GM20431 (cell line): ENCODE measurements around the gene GPR17.

ENCODE experiments used
- in situ Hi-C: fragments of 300-500 bp; cut with MseI, MboI; formaldehyde crosslinking; loops from one replicate; pipeline ENCODE4 v1.15.0; 2020; ENCODE audit warnings: low sequenced_read_pairs; ENCODE audit not compliant: unreplicated experiment

GPR17 gene, protein sequence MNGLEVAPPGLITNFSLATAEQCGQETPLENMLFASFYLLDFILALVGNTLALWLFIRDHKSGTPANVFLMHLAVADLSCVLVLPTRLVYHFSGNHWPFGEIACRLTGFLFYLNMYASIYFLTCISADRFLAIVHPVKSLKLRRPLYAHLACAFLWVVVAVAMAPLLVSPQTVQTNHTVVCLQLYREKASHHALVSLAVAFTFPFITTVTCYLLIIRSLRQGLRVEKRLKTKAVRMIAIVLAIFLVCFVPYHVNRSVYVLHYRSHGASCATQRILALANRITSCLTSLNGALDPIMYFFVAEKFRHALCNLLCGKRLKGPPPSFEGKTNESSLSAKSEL

DNA sequence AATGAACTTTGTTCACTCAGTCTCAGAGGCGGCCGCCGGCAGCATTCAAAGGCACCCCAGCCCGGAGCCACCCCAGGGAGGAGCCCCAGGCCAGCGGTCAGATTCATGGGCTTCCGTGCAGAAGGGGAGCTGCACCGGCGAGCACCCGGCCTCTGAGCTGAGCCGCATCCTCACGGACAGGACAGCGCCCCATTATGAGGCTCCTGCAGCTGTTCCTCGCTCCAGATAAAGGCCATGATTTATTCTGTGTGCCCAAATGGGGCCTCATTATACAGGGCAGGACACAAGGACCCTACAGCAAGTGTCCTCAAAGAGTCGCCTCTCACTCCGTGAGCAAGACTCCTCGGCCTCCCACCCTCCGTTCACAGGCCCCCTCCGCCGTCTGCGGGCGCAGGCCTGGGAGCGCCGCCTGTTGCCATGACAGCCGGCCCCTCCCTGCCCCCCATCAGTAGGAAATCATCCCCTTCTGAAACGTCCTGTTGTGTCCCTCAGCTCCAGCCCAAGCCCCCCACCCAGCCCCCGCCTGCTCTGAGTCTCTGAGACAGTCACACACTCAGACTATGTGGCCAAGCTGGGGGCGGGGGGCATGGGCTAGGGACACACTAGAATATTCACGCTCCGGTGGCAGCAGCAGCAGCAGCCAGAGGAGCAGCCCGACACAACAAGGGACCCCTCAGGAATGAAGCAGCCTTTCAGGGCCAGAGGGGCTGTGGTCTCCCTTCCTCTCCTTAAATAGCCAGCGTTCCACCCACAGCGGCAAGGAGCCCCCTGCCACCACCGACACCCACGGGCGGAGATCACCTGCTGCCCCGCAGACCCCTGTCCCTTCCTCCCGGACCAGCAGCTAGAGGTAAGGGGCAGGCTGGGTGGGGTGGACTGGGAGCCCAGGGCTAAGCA lies at the start of gene GPR17:
Gene GPR17 (plus strand): TSS at position 759 of the 897 bp plus-strand sequence. CDS start 4,583 bp downstream, outside the sequence.
- in situ Hi-C loops: no loop called here

DNA sequence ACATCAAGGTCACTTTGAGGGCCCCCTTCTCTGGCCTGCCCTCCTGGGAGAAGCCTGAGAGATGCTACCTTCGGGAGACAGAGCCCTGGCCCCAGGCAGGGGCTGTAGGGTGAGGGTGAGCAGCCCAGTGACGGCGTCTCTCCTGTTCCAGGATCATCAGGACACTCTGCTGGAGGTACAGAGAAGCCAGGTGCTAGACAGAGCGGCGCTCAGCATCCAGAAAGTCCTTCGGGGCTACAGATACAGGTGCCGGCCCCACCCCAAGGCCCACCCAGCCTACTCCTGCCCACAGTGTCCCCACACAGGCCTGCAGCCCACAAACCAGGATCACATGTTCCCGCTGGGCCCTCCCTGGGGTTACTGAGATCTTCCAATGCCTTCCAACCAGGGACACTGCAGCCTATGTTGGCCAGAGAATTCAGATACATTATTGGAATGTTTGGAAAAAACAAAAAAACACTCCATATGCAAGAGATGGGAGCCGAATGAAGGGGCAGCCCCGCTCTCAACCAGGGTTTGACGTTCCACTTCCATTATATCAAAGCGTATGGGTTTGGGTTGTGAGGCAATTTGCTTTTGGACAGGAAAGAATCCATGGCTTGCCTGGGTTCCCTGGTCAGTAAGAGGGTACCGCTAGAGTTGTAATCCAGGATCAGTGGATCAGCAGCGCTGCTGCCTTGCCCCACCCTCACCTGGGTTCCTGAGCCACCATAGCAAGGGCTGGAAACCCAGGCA lies 49.5 kb upstream of the GPR17 start:
- in situ Hi-C loops: no loop called here

DNA sequence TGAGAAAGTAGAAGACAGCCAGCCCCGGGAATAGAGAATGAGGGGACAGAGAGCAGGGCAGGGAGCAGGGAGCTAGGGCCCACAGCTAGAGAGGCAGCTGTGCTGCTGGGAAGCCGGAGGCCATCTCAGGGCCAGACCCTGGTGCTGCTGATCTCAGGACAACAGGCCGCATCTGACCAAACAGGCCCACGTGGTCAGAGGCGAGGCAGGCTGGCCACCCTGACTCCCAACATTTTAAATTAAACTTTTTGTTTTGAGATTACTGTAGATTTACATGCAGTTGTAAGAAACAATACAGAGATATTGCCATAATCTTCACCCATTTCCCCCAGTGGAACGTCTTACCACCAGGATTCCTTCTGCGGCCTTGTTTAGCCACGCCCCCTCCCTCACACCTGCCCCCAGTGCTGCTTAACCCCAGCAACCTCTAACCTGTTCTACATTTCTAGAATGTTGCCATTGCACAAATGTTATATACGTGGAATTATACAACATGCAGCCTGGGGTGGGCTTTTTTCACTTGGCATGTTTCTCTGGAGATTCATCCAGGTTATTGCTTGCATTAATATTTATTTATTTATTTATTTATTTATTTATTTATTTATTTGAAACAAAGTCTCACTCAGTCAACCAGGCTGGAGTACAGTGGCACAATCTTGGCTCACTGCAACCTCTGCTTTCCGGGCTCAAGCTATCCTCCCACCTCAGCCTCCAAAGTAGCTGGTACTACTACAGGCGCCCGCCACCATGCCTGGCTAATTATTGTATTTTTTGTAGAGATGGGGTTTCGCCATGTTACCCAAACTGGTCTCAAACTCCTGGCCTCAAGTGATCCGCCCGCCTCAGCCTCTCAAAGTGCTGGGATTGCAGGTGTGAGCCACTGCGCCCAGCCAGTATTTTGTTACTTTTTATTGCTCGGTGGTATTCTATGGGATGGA lies 48.6 kb upstream of the GPR17 start:
- in situ Hi-C loops: no loop called here

DNA sequence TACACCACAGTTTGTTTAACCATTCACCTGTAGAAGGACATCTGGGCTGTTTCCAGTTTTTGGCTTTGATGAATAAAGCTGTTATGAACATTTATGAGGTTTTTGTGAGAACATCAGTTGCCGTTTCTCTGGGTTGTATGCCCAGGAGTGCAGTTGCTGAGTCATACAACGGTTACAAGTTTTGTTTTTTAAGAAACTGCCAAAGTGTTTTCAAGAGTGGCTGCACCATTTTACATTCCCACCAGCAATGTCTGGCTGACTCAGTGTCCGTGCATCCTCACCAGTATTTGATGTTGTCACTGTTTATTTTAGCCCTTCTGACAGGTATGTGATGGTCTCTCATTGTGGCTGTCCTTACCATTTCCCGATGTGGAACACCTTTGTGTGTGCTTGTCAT lies 48.0 kb upstream of the GPR17 start:
- in situ Hi-C loops: no loop called here

DNA sequence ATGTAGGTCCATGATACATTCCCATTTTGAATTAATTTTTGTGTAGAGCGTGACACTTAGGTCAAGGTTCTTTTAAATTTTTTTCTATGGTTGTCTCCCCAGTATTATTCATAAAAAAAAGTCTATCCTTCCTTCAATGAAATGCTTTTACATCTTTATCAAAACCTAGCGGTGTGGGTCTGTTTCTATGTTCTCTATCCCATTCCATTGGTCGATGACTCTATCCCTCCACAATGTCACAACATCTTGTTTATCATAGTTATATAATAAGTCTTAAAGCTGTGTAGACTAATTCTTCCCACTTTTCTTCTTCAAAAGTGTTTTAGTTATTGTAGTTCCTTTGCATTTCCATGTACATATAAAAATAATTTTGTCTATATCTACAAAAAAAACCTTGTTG lies 47.2 kb upstream of the GPR17 start:
- in situ Hi-C loops: no loop called here

DNA sequence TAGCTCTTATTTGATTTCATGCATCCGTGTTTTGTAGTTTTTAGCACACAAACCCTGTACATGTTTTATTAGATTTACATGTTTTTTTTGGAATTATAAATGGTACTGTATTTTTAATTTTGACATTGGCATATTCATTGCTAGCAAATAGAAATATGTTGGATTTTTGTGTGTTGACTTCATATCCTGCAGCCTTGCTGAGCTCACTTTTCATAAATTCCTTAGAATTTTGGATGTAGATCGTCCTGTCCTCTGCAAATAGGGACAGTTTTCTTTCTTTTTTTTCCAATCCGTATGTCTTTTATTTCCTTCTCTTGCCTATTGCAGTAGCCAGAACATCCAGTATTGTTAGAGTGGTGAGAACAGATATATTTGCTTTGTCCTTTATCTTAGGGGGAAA lies 46.7 kb upstream of the GPR17 start:
- in situ Hi-C loops: no loop called here

DNA sequence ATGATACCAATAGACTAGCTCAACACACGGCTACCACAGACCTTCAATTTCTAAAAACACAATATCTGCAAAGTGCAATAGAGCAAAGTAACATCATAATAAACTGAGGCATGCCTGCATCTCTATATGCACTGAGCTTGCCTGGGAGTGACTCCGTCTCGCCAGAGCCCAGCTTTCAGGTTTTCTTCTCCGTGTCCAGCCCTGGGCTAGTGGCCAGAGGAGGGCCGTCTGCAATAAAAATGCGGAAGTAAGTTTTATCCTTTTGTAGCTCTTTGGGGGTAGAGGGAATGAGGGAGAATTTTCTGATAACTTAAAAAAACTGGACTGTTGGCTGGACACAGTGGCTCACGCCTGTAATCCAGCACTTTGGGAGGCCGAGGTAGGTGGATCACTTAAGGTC lies 41.0 kb upstream of the GPR17 start:
- in situ Hi-C loops: no loop called here

DNA sequence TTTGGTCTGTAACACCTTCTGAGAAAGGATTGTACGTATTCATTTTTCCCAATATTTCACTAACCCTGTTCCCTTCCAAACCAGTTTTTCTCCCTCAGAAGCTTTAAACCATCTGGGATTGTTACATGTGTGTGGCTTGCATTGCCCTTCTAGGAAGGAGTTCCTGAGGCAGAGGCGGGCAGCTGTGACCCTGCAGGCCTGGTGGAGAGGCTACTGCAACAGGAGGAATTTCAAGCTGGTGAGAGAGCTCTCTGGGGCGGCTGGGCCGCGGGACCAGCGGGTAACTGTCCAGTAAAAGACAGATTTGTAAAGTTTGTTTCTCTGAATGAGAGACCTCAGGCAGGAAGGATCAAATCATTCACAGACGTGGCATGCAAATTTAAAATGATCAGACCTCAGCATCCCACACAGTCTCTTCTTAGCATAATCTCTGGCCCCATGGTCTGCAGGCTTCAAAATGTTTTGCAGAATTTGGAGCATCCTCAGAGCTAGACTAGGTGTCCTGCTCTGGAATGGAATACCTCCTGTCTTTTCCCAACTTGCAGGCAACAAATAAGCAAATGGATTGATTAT lies 40.2 kb upstream of the GPR17 start:
- in situ Hi-C loops: no loop called here

DNA sequence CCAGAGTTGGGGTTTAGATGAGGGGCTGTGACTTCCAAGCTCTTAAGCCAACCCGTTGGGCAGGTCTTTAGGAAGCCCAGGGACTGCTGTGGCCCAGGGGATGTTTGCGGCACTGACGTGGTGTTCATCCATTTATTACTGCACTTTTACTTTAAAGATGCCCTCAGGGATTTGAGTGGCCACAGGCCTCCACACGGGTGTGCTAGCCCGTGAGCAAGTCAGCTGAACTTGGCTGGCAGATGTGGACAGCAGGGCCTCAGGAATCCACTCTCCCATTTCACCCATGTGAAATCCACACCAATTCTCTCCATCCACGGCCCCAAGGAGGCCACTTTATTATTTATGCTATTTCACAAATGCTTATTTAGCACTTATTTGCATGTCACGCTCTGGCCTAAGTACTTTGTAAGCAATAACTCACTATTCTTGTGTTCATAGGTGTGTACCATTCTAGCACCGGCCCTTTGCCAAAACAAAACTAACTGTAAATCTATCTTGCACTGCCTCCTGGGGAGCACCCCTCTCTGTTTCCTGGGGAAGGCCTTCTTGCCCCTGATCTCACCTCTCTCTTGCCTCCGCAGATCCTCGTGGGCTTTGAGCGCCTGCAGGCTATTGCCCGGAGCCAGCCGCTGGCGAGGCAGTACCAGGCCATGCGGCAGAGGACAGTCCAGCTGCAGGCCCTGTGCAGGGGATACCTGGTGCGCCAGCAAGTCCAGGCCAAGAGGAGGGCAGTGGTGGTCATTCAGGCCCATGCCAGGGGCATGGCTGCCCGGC lies 39.1 kb upstream of the GPR17 start:
- in situ Hi-C loops: no loop called here

DNA sequence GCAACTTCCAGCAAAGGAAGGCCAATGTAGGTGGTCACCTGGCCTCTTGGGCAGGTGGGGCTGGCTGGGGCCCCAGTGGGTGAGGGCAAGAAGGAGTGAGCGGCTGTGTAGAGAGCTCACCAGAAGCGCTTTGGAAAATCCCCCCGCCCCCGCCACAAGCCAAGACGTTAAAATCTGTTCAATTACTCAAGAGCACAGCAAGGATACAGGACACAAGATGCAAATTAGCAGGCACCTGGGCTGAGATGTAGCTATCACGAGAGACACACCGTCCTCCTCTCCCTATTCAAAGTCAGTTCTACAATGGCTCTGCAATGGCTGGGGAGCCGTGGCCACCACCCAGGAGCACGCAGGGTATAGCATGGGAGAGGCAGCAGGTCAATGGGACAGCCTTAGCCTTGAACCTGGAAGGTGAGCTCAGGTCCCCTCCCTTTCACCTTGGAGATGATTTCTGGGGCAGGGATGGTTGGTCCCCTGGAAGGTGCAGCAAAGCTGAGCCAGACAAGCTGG lies 38.5 kb upstream of the GPR17 start:
- in situ Hi-C loops: no loop called here

DNA sequence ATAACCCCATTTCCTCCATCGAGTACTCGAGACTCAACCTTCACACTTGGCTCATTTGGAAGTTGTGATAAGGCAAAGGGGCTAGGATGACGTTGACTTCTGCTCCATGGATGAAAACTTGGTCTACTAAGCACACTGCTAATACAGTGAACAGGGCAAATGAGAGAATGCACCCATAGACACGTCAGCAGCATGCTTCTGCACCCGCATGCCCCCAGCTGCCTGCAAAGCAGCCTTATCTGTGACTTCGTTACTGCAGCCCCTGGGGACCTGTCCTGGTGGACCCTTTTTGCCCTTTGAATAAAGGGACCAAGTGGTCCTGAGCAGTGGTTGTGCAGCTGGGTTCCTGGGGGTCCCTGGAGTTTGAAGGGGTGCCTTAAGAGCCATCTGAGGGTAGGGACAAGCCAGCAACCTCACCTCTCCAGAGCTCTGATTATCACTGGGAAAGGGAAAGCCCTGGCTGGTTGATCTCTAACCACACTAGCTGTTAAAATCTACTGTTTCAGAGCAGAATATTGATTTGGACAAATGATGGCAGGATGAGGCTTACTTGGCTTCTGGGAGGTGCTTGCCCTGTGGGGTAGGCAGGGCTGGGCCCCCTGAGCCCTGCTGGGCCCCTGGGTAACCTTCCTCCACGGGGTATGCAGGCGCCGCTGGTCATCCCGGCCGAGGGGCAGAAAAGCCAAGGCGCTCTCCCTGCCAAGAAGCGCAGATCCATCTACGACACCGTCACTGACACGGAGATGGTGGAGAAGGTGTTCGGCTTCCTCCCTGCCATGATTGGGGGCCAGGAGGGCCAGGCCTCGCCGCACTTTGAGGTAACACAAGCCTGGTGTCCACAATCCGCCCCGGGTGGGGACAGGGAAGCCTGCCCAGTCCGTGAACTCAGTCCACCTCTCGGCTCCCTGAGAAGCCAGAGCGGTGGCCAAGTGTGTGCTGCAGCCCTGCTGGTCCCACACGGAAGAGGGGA lies 37.6 kb upstream of the GPR17 start:
- in situ Hi-C loops: no loop called here

DNA sequence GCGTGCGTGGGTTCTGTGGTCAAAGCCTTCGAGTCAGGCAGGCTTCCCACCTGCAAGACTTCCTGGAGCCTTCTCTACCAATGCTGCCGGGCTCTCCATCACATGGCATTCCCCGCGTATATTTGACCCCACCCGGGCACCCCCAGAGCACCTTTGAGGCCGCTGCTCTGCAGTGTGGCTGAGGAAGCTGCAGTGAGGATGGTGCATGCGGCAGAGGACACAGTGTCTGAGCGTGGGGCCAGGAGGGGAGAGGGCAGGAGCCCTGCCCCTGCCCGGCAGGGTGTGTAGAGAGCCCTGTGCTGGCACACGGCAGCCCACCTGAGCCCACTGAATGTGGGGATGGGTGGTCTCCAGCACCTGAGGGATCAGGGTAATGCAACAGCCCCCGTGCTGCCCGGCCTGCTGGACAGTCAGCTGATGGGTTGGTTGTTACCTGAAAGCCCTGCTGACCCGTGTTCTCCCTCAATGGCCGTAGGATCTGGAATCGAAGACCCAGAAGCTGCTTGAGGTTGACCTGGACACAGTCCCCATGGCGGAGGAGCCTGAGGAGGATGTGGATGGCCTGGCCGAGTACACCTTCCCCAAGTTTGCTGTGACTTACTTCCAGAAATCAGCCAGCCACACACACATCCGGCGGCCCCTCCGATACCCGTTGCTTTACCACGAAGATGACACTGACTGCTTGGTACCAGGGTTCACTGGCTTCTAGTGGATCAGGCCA lies 36.8 kb upstream of the GPR17 start:
- in situ Hi-C loops: no loop called here

DNA sequence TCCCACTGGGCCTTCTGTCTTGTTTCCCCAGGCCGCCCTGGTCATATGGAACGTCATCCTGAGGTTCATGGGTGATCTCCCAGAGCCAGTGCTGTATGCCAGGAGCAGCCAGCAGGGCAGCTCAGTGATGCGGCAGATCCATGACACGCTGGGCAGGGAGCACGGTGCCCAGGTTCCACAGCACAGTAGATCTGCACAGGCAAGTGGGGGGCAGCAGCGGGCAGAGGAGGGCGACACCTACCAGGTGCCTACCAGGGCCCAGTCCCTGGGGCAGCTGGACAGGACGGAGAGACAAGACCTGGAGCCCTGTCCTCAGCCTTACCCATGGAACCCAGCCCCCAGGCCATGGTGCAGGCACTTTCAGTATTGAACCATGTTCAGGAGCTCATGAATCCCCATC lies 36.1 kb upstream of the GPR17 start:
- in situ Hi-C loops: no loop called here

DNA sequence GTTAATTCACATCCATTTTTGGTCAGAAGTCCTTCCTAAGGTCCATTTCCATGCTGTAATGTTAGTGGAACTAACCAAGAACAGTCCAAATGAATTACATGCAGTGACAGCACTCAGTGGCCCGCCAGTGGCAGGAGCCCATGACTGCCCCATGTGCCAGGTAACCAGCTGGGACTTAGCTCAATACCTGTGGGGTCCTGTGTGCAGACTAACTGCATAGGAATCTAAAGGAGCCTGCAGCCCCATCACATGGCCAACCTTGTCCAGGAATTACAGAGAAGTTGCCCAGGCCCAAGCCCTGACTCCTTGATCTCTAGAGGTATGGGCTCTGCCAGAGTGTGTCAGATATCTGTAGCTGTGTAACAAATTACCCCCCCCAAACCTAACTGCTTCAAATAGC lies 35.4 kb upstream of the GPR17 start:
- in situ Hi-C loops: no loop called here

DNA sequence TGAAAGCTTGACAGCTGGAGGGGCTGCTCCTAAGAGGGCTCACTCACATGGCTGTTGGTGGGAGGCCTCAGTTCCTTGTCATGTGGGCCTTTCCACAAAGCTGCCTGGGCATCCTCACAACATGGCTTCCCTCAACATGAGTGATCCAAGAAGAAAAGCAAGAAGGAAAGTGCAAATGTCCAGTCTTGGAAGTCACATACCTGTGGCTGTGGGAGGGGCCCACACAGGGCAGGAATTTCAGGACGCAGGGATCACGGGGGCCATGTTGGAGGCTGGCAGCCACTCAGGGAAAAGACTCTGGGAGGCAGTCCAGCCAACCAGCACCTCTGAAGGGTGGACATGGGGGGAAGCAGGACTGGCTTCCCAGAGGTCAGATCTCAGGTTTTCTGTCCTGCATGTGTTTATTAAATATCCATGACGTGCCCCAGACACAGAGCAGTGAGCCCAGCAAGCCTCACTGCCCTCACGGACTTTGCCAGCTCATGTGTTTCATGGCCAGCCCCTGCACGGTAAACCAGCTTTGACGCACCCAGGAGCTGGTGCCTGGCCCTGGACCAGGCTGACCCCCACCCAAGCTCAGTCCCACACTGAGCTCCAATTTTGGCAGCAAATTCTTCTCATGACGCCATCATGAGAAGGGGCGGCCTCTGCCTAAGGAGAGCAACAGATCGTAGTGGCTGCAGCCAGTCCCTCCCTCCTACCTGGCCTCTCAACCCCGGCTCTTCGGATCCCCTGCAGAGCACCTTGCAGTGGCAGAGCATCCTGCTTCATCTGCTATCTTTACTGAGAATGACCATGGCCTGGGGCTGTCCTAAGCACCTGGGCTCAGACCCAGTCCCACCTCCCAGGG lies 34.7 kb upstream of the GPR17 start:
- in situ Hi-C loops: no loop called here
